PFSK-1 (cell line): ENCODE measurements around the gene PDZD2.
A peak's percentile ranks its signal among the peaks of the same experiment; 100 is the strongest.

Experiments
- FOXP2 ChIP-seq: optimal IDR thresholded peaks from 2 replicates; pipeline ENCODE3; 2011; ENCODE audit warnings: borderline replicate concordance, control low read depth, inconsistent platforms; ENCODE audit not compliant: insufficient read depth; ENCODE audit errors: extremely low read length, extremely low read depth
- POLR2AphosphoS5 ChIP-seq: IDR thresholded peaks from 2 replicates; pipeline ENCODE4 v1.6.1; 2012; ENCODE audit warnings: low read depth, mild to moderate bottlenecking, control low read depth, low read length, moderate library complexity
- REST ChIP-seq, 2 experiments: IDR thresholded peaks; 2 replicates each; pipeline versions ENCODE4 v1.6.1 to v1.8.0; 2011 to 2012; ENCODE audit warnings: low read depth in 2 of 2, low read length in 2 of 2, control low read depth in 1 of 2, inconsistent platforms in 1 of 2, mild to moderate bottlenecking in 1 of 2, moderate library complexity in 1 of 2; ENCODE audit not compliant: insufficient read depth in 1 of 2
- SIN3A ChIP-seq: IDR thresholded peaks from 2 replicates; pipeline ENCODE4 v1.6.1; 2012; ENCODE audit warnings: mild to moderate bottlenecking, low read length, moderate library complexity, borderline replicate concordance; ENCODE audit not compliant: insufficient read depth
- TAF1 ChIP-seq: IDR thresholded peaks from 2 replicates; pipeline ENCODE4 v1.6.1; 2012; ENCODE audit warnings: low read length, control low read depth, borderline replicate concordance; ENCODE audit not compliant: insufficient read depth

PDZD2 gene

GRCh38 chr5:31935496-31936369 lies 296.8 kb downstream of the PDZD2 start:
- TF ChIP-seq REST (IDR thresholded peaks at IDR 0.05; ENCODE audit: insufficient read depth in 1 of 2, low read depth in 2 of 2, low read length in 2 of 2) (peak in 1 of 2 experiments; percentile 50; a peak in 1 of 4 replicates), POLR2AphosphoS5 (peak; percentile 67; the same call in 1 of the 2 replicates), TAF1 (peak; percentile 73; the same call in 1 of the 2 replicates), SIN3A (peak; percentile 98), FOXP2 (peak; percentile 41)

GRCh38 chr5:31936683-31937082 lies 297.8 kb downstream of the PDZD2 start:
- TF ChIP-seq POLR2AphosphoS5: no peak
- no peak for TF ChIP-seq REST (IDR thresholded peaks at IDR 0.05; ENCODE audit: insufficient read depth in 1 of 2, low read depth in 2 of 2, low read length in 2 of 2)
- TF ChIP-seq SIN3A: no peak
- no peak for TF ChIP-seq FOXP2
- TF ChIP-seq TAF1: no peak

- TF ChIP-seq TAF1 (no peak), REST (IDR thresholded peaks at IDR 0.05; ENCODE audit: insufficient read depth in 1 of 2, low read depth in 2 of 2, low read length in 2 of 2) (no peak), FOXP2 (no peak), SIN3A (0 out of 2 replicates have a peak, but pooled peaks have one; percentile 10), POLR2AphosphoS5 (no peak)
These were observed 298.3 kb downstream of the PDZD2 start for GRCh38 chr5:31937226-31937625.

GRCh38 chr5:31937703-31938102 lies 298.8 kb downstream of the PDZD2 start:
- TF ChIP-seq REST (IDR thresholded peaks at IDR 0.05; ENCODE audit: insufficient read depth in 1 of 2, low read depth in 2 of 2, low read length in 2 of 2) (0 out of 4 replicates have a peak, but pooled peaks of 1 of the 2 experiments have one; percentile 2), SIN3A (no peak)

GRCh38 chr5:31939151-31939550 lies 300.2 kb downstream of the PDZD2 start:
- TF ChIP-seq SIN3A: no peak
- TF ChIP-seq POLR2AphosphoS5: no peak
